GM12865 (cell line): Measurements from ENCODE around the gene PPARD.
"Not testable (repeated sequence)": the region's sequence is repeated elsewhere in the genome, so short reads cannot be mapped to it uniquely, and the experiment has no call there.

Experiments used
- DNase-seq: peaks from one replicate; pipeline ENCODE4 v3.0.0; 2010; ENCODE audit warnings: low read depth
- H3K4me3 ChIP-seq: 2 replicates; pipeline ENCODE4 v1.5.1; 2011; ENCODE audit warnings: mild to moderate bottlenecking, low read depth, low read length, control low read depth
- TF ChIP-seq, protein P1 (sequence below): IDR thresholded peaks from 2 replicates; pipeline ENCODE4 v1.5.1; 2011; ENCODE audit warnings: low read length, control low read depth, low read depth, inconsistent platforms; ENCODE audit not compliant: insufficient read depth; ENCODE audit errors: missing control alignments

Gene PPARD

DNA sequence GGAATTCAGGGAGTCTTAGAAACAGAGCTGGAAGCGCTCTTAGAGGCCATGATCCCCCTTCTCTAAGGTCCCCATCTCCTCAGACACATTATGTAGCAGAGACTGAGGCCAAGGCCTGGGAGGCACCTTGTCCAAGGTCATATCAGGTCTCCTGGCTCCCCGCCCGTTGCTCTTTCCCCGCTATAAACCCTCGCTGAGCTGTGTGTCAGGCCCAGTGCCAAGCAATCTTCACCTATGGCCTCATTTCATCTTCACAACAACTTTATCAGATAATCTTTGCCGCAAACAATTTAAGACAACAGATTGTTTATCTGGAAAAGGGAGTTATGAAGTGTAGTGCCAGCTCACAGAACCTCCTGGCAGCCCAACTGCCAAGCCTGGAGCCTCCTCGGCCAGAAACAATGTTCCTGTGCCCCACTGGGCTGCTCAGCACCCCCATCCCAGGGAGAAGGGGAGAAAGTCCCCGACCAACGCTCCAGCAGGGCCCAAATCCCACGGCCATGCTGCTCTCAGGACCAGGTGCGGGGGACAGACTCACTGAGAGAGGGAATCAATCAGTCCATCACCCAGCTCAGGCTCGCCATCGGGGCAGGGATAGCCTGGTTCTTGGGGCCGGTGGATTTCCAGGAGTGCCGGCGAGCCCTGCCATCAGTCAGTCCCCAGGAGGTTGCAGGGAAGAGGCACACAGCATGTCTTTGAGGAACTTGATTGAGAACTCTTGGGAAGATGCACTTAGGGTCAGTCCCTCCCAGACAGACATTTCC, 92.9 kb downstream of the PPARD start:
- no peak overlapping the region for H3K4me3 ChIP-seq
- TF ChIP-seq, protein P1, sequence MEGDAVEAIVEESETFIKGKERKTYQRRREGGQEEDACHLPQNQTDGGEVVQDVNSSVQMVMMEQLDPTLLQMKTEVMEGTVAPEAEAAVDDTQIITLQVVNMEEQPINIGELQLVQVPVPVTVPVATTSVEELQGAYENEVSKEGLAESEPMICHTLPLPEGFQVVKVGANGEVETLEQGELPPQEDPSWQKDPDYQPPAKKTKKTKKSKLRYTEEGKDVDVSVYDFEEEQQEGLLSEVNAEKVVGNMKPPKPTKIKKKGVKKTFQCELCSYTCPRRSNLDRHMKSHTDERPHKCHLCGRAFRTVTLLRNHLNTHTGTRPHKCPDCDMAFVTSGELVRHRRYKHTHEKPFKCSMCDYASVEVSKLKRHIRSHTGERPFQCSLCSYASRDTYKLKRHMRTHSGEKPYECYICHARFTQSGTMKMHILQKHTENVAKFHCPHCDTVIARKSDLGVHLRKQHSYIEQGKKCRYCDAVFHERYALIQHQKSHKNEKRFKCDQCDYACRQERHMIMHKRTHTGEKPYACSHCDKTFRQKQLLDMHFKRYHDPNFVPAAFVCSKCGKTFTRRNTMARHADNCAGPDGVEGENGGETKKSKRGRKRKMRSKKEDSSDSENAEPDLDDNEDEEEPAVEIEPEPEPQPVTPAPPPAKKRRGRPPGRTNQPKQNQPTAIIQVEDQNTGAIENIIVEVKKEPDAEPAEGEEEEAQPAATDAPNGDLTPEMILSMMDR, result no peak
- no peak for DNase-seq

DNA sequence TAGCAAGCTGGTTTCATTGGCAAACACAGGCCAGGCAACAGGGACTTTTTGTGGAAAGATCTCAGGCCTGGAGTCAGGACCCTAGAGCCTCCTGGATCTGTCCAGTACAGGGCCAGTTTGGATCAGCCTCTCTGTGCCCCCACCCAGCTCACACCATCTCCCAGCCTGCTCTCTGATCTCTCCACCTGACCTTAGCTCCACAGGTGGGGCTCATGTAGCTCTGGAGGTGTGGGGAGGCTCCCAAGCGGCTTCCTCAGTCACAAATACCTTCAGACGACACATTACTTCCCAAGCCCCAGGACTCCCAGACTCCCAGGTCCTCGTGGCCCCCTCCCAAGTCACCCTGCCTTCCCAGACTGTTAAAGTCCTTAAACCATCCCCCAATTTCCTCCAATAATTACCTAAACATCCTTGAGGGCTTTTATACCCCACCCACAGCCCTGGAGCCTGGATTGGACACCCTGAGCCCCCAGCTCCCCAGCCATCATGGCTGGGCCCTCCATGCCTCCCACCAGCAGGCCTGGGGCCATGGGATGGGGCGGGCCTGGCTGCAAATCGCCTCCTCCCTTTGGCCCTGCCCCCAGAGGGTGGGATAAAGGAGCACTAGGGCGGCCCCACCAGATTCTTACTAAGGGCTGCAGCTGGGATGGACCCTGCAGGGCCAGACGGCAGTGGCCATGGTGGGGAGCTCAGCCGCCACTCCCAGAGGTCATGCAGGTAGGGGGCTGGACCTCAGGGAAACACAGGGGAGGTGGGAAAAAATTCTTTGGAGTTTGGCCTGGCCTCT, 93.9 kb downstream of the PPARD start:
- TF ChIP-seq, protein P1, result no peak
- DNase-seq, result no peak

GRCh38 chr6:35438378-35439065, 96.2 kb downstream of the PPARD start:
- not testable (repeated sequence) for H3K4me3 ChIP-seq, DNase-seq

More for the DNA sequence above, 93.9 kb downstream of the PPARD start:
- no peak overlapping the region for H3K4me3 ChIP-seq

- TF ChIP-seq, protein P1, result no peak
- no peak for DNase-seq
- H3K4me3 ChIP-seq, result no peak overlapping the region
Observed at GRCh38 chr6:35439308-35439707, 97.0 kb downstream of the PPARD start.

DNA sequence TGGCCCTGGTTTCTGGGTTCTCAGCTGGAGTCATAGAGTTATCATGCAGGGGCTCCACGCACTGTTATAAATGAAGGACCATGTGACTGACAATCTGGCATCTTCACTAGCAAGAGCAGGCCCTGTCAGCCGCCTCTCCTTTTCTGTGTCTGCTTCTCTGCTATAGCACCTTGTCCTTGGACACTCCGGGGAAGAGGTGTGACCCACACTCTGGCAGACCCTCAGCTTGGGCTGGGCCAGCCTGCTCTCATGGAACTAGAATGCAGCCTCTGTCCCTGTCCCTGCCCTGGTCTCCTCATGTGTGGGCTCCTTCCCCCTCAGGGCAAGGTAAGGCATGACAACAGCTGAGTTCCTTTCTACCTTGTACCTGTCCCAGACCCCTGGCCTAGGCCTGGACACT, 98.8 kb downstream of the PPARD start:
- no peak for DNase-seq
- H3K4me3 ChIP-seq, result no peak overlapping the region
- TF ChIP-seq, protein P1, result no peak

DNA sequence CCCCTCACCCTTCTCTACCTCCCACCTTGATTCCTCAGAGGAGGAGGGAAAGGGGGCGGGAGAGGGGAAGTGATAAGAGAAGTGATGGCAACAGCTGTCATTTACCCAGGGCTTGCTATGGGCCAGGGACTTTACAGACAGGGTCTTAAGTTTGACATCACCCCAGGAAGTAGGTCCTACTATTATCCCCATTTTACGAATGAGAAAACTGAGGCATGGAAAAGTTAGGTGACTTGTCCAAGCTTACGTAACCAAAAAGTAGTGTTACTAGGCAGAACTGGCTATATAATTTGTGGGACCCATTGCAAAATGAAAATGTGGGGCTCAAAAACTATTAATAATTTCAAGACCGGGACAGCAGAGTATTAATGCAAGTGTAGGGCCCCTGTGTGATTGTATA, 99.3 kb downstream of the PPARD start:
- no peak for DNase-seq
- TF ChIP-seq, protein P1, result no peak
- H3K4me3 ChIP-seq, result no peak overlapping the region

DNA sequence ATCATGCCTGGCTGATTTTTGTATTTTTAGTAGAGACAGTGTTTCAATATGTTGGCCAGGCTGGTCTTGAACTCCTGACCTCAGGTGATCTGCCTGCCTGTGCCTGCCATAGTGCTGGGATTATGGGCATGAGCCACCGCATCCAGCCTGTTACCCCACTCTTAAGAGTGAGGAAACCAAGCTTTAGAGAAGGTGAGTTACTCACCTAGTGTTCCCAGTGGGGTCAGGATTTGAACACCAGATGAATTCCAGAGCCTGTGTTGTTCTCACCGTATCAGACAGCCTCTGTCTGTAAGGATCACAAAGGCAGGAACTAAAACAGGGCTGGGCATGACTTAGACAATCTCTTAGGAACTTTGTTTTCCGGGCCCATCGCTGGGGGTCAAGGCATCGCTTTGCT, 100.3 kb downstream of the PPARD start:
- no peak overlapping the region for H3K4me3 ChIP-seq
- TF ChIP-seq, protein P1, result no peak
- no peak for DNase-seq
